ENCODE measurements around the gene CDH23.

- TF ChIP-seq CTCF (IDR thresholded peaks at IDR 0.05) (no peak), POLR2A (IDR thresholded peaks at IDR 0.05) (no peak), POLR2AphosphoS5 (IDR thresholded peaks at IDR 0.05) (no peak), EP300 (IDR thresholded peaks at IDR 0.05) (no peak)
Measured at GRCh38 chr10:71399946-71400345, 3.2 kb downstream of the CDH23 start.

Data from suprapubic skin (tissue), 4 donors.